ENCODE results near the gene SLC39A7.
A peak's percentile ranks its signal among the peaks of the same experiment; 100 is the strongest.

SLC39A7 gene

DNA sequence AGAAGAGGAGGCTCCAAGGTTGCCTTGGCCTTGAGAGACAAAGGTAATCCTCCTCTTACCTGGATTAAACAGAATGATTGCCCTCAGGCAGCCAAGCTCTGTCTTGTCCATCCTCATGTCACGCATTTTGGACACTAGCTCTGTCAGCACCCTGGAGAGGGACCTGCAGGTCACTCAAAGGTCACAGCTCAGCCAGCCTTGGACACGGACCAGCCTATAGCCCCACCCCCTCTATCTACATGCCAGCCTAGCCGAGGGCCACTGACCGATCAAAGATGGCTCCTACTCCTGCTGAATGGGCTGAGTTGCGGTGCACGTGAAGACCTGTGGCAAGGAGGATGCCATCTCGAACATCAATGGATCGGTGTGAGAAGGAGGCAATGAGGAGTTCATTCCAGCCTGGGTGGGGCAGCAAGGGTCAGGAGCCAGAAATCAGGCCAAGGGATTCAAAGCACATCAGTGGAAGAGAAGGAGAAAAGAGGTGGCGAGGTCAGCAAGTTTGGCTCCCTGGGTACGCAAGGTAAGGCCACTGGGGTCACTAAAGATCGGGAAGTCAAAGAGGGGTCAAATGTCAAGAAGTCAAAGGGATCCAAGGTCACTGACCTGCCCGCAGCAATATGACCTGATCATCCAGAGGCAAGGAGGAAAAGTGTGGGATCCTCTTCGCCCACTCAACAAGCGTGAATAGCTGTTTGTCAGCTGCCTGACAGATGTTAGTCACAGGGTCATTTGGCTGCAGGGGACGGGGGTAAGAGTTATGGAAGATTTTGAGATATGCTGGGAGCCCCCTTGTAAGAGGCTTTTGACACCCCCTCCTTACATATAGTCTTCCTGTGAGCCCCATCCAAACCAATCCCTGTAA lies 5.1 kb upstream of the SLC39A7 start:
- ATAC-seq = no peak
- TF ChIP-seq CREB5 (CRISPR knock-in tag; IDR thresholded peaks at IDR 0.05; ENCODE audit: low read depth) (no peak), PPARA (CRISPR knock-in tag; IDR thresholded peaks at IDR 0.05; ENCODE audit: borderline replicate concordance) (no peak), GLIS3 (CRISPR knock-in tag; IDR thresholded peaks at IDR 0.05) (no peak), ARNTL (CRISPR knock-in tag; IDR thresholded peaks at IDR 0.05; ENCODE audit: borderline replicate concordance, low read depth) (no peak), CSRNP3 (CRISPR knock-in tag; IDR thresholded peaks at IDR 0.05) (no peak), ZNF565 (CRISPR knock-in tag; conservative IDR thresholded peaks at IDR 0.05; ENCODE audit: low read depth) (no peak), RARB (CRISPR knock-in tag; IDR thresholded peaks at IDR 0.05) (no peak)
- TF ChIP-seq, protein P1, sequence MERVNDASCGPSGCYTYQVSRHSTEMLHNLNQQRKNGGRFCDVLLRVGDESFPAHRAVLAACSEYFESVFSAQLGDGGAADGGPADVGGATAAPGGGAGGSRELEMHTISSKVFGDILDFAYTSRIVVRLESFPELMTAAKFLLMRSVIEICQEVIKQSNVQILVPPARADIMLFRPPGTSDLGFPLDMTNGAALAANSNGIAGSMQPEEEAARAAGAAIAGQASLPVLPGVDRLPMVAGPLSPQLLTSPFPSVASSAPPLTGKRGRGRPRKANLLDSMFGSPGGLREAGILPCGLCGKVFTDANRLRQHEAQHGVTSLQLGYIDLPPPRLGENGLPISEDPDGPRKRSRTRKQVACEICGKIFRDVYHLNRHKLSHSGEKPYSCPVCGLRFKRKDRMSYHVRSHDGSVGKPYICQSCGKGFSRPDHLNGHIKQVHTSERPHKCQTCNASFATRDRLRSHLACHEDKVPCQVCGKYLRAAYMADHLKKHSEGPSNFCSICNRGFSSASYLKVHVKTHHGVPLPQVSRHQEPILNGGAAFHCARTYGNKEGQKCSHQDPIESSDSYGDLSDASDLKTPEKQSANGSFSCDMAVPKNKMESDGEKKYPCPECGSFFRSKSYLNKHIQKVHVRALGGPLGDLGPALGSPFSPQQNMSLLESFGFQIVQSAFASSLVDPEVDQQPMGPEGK (CRISPR knock-in tag; IDR thresholded peaks at IDR 0.05; ENCODE audit: borderline replicate concordance) = no peak

- peak; percentile 73 for ATAC-seq
- TF ChIP-seq, protein P2, sequence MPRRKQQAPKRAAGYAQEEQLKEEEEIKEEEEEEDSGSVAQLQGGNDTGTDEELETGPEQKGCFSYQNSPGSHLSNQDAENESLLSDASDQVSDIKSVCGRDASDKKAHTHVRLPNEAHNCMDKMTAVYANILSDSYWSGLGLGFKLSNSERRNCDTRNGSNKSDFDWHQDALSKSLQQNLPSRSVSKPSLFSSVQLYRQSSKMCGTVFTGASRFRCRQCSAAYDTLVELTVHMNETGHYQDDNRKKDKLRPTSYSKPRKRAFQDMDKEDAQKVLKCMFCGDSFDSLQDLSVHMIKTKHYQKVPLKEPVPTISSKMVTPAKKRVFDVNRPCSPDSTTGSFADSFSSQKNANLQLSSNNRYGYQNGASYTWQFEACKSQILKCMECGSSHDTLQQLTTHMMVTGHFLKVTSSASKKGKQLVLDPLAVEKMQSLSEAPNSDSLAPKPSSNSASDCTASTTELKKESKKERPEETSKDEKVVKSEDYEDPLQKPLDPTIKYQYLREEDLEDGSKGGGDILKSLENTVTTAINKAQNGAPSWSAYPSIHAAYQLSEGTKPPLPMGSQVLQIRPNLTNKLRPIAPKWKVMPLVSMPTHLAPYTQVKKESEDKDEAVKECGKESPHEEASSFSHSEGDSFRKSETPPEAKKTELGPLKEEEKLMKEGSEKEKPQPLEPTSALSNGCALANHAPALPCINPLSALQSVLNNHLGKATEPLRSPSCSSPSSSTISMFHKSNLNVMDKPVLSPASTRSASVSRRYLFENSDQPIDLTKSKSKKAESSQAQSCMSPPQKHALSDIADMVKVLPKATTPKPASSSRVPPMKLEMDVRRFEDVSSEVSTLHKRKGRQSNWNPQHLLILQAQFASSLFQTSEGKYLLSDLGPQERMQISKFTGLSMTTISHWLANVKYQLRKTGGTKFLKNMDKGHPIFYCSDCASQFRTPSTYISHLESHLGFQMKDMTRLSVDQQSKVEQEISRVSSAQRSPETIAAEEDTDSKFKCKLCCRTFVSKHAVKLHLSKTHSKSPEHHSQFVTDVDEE (CRISPR knock-in tag; IDR thresholded peaks at IDR 0.05) = no peak
- TF ChIP-seq ZFP3 (CRISPR knock-in tag; IDR thresholded peaks at IDR 0.05) (no peak), ZNF565 (CRISPR knock-in tag; conservative IDR thresholded peaks at IDR 0.05; ENCODE audit: low read depth) (no peak), TCF4 (CRISPR knock-in tag; IDR thresholded peaks at IDR 0.05; ENCODE audit: borderline replicate concordance) (no peak), OSR1 (CRISPR knock-in tag; IDR thresholded peaks at IDR 0.05) (no peak), SNAI2 (CRISPR knock-in tag; IDR thresholded peaks at IDR 0.05) (no peak), ZNF70 (CRISPR knock-in tag; IDR thresholded peaks at IDR 0.05) (no peak), CSRNP3 (CRISPR knock-in tag; IDR thresholded peaks at IDR 0.05) (no peak), RARB (CRISPR knock-in tag; IDR thresholded peaks at IDR 0.05) (no peak)
- TF ChIP-seq, protein P3, sequence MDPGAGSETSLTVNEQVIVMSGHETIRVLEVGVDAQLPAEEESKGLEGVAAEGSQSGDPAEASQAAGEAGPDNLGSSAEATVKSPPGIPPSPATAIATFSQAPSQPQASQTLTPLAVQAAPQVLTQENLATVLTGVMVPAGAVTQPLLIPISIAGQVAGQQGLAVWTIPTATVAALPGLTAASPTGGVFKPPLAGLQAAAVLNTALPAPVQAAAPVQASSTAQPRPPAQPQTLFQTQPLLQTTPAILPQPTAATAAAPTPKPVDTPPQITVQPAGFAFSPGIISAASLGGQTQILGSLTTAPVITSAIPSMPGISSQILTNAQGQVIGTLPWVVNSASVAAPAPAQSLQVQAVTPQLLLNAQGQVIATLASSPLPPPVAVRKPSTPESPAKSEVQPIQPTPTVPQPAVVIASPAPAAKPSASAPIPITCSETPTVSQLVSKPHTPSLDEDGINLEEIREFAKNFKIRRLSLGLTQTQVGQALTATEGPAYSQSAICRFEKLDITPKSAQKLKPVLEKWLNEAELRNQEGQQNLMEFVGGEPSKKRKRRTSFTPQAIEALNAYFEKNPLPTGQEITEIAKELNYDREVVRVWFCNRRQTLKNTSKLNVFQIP (CRISPR knock-in tag; IDR thresholded peaks at IDR 0.05; ENCODE audit: borderline replicate concordance, low read depth) = no peak
Observed at GRCh38 chr6:33197431-33198048, 3.1 kb upstream of the SLC39A7 start.
